ENCODE measurements around the gene SLC22A16. TPM values are rescaled to one million over a fixed set of nuclear protein-coding genes. Genes with fewer than 3 reads are reported as not detected.

Gene SLC22A16
- total and polyA plus RNA-seq, 2 of the 13 experiments (the other 11 are each of a cell fraction or from before 2014, with no cell fraction given), result 0.04 TPM; not detected in 1

GRCh38 chr6:110449541-110449895, 26.9 kb downstream of the SLC22A16 start (continued):
- no peak for TF ChIP-seq MED1 (CRISPR knock-in tag; IDR thresholded peaks at IDR 0.05)

DNA sequence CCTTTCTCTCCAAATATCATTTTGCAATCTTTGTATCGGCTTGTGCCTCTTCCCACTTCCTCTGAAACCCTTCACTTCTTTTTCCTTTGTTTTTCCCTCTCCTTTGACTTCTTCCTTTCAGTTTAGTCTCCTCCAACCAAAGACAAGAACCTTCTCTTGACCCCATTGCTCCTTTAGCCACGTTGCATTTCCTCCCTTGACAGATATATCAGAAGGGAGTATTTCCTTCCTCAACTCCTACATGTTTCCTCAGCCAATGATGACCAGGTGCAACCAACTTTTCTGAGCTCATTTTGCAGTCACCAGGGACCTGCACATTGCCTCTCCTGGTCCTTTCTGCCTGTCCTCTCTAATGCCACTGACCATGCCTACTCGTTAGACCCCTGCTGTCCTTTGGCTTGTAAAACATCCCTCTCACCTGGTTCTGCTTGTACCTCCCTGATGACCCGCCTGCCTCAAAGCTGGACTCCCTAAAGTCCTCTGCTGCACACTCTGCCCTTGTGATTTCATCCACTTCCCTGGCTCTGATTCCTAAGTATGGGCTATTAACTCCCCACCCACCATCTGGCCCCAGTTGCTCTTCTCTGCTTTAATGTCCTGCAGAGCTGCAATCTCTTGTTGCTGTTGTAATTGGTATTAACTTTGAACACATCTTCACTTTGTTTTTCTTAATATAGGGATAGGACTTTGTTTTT, 27.4 kb downstream of the SLC22A16 start:
- in situ Hi-C loops (cut with HindIII; ENCODE audit: extremely low pct_ligation_motif_present, low pct_unique_long_range_greater_than_20kb) (no loop called here), intact Hi-C loops (cut with micrococcal nuclease; ENCODE audit: unreplicated experiment) (no loop called here)
- Histone ChIP-seq H3K27me3 (ENCODE audit: control insufficient read depth in 1 of 2, insufficient read depth in 2 of 2, low read length in 2 of 2) (peaks cover 0 to 16% of the 10 kb centered on the region in 2 experiments; a peak in 1 of 5 replicates), H2AFZ (ENCODE audit: low read length) (no peak overlapping the region), H4K20me1 (ENCODE audit: insufficient read depth, low read length) (no peaks in the 10 kb centered on the region), H3K4me1 (ENCODE audit: insufficient read depth, low read length) (no peaks in the 10 kb centered on the region), H3K4me2 (ENCODE audit: low read depth, low read length) (no peak overlapping the region), H3K4me3 (replicated peaks in 1 of 3; ENCODE audit: insufficient read depth in 1 of 3, low read depth in 2 of 3, low read length in 3 of 3) (no peak overlapping the region), H3K27ac (ENCODE audit: extremely low read length, insufficient read depth, low read length) (no peak overlapping the region), H3K9me3 (ENCODE audit: low read length) (no peaks in the 10 kb centered on the region), H3K79me2 (ENCODE audit: insufficient read depth, low read length) (no peaks in the 10 kb centered on the region), H3K36me3 (replicated peaks in 1 of 2; ENCODE audit: control insufficient read depth in 1 of 2, insufficient read depth in 2 of 2, low read length in 2 of 2) (no peaks in the 10 kb centered on the region), H3K9ac (ENCODE audit: insufficient read depth, low read depth, low read length) (no peak overlapping the region)
- CTCF ChIA-PET (ENCODE audit: low intra/inter-chr PET ratio, low total read pairs), result no interaction called here
- DNase-seq (ENCODE audit: low spot score) (no peak), ATAC-seq (no peak), FAIRE-seq (no peak)
- WGBS (ENCODE audit: low lambda C conversion rate), result 7% methylated on average over 4 of the region's 4 CpGs
- no TSS peak for BruUV-seq (replicated peaks)
- POLR2A ChIA-PET, result no interaction called here
- TF ChIP-seq ZNF225 (CRISPR knock-in tag; IDR thresholded peaks at IDR 0.05), result no peak
- no peak for TF ChIP-seq RBAK (CRISPR knock-in tag; IDR thresholded peaks at IDR 0.05)
- TF ChIP-seq THYN1 (CRISPR knock-in tag; IDR thresholded peaks at IDR 0.05; ENCODE audit: borderline replicate concordance, low read depth), result no peak
- TF ChIP-seq, protein P1, sequence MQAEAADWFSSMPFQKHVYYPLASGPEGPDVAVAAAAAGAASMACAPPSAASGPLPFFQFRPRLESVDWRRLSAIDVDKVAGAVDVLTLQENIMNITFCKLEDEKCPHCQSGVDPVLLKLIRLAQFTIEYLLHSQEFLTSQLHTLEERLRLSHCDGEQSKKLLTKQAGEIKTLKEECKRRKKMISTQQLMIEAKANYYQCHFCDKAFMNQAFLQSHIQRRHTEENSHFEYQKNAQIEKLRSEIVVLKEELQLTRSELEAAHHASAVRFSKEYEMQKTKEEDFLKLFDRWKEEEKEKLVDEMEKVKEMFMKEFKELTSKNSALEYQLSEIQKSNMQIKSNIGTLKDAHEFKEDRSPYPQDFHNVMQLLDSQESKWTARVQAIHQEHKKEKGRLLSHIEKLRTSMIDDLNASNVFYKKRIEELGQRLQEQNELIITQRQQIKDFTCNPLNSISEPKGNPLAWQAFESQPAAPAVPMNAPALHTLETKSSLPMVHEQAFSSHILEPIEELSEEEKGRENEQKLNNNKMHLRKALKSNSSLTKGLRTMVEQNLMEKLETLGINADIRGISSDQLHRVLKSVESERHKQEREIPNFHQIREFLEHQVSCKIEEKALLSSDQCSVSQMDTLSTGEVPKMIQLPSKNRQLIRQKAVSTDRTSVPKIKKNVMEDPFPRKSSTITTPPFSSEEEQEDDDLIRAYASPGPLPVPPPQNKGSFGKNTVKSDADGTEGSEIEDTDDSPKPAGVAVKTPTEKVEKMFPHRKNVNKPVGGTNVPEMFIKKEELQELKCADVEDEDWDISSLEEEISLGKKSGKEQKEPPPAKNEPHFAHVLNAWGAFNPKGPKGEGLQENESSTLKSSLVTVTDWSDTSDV (CRISPR knock-in tag; IDR thresholded peaks at IDR 0.05), result no peak
- TF ChIP-seq ZNF30 (CRISPR knock-in tag; IDR thresholded peaks at IDR 0.05), result no peak
- no peak for TF ChIP-seq HNRNPH1 (optimal IDR thresholded peaks at IDR 0.05; ENCODE audit: low read depth, low read length)
- no peak for TF ChIP-seq TRIM24 (CRISPR knock-in tag; IDR thresholded peaks at IDR 0.05)
- TF ChIP-seq ZNF7 (CRISPR knock-in tag; IDR thresholded peaks at IDR 0.05), result no peak
- TF ChIP-seq ZNF781 (CRISPR knock-in tag; IDR thresholded peaks at IDR 0.05; ENCODE audit: borderline replicate concordance, not compliant biosample characterization), result no peak
- no peak for TF ChIP-seq ZNF646 (CRISPR knock-in tag; IDR thresholded peaks at IDR 0.05)
- no peak for TF ChIP-seq SOX6 (IDR thresholded peaks at IDR 0.05)
- no peak for TF ChIP-seq SOX6 (CRISPR knock-in tag; IDR thresholded peaks at IDR 0.05)
- no peak for TF ChIP-seq FIP1L1 (IDR thresholded peaks at IDR 0.05; ENCODE audit: borderline replicate concordance, insufficient read depth, low read depth, low read length)
- TF ChIP-seq NFYB (CRISPR knock-in tag; IDR thresholded peaks at IDR 0.05), result no peak

Data from HepG2 (cell line).